Bronchial epithelial cell (primary cell): ENCODE measurements around the gene CKLF. TPM values are rescaled to one million over a fixed set of nuclear protein-coding genes. Genes with fewer than 3 reads are reported as not detected.
A peak's percentile ranks its signal among the peaks of the same experiment; 100 is the strongest.

Experiments
- DNase-seq: peaks from one replicate; pipeline ENCODE4 v3.0.0-alpha.2; 2010; ENCODE audit warnings: low read depth
- FAIRE-seq: peaks from 2 replicates; lab custom pipeline; 2011; peaks lifted over from hg19 to GRCh38; lab: Jason Lieb, UNC
- H3K27me3 ChIP-seq: 2 replicates; pipeline ENCODE4 v1.5.1; 2011; ENCODE audit warnings: low read length; ENCODE audit not compliant: control insufficient read depth, insufficient read depth
- H3K36me3 ChIP-seq: 2 replicates; pipeline ENCODE4 v1.5.1; 2011; ENCODE audit warnings: low read length; ENCODE audit not compliant: control insufficient read depth, insufficient read depth
- H3K4me3 ChIP-seq: 2 replicates; pipeline ENCODE4 v1.5.1; 2011; ENCODE audit warnings: mild to moderate bottlenecking, low read depth, low read length, control low read depth
- total RNA-seq: library from RNA; depleted of rRNA; stranded (reverse); fragments of >200 nt; gene quantifications from 2 replicates; pipeline ENCODE4 v1.2.1, GENCODE V29; 2014
- TF ChIP-seq, protein P1 (sequence below): IDR thresholded peaks from 2 replicates; pipeline ENCODE4 v1.5.1; 2011; ENCODE audit warnings: mild to moderate bottlenecking, moderate library complexity, low read length, control low read depth, inconsistent platforms; ENCODE audit not compliant: insufficient read depth, severe bottlenecking

CKLF gene
- total RNA-seq, 1 donor from 2014 or later: 22.6 TPM

DNA sequence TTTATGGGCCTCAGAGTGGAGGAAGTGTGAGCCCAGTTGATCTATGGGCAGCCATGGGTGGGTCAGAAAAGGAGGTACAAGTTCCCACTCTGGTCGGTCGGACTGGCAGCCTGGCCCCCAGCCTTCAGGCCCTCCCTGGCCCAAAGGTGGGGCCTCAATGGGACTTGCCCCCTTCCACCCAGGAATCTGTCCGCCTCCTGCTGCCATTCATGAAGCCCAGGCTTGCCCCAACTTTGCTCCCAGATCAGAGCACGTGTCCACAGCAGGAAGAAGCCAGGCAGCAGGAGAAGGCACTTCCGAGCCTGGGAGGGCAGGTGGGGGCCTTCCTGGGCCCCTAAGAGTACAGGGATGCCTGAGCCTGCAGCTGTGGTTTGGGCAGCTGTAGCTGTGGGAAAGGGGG lies 49.1 kb downstream of the CKLF start:
- Histone ChIP-seq H3K4me3 (no peak overlapping the region), H3K36me3 (no peaks in the 10 kb centered on the region), H3K27me3 (no peaks in the 10 kb centered on the region)
- TF ChIP-seq, protein P1, sequence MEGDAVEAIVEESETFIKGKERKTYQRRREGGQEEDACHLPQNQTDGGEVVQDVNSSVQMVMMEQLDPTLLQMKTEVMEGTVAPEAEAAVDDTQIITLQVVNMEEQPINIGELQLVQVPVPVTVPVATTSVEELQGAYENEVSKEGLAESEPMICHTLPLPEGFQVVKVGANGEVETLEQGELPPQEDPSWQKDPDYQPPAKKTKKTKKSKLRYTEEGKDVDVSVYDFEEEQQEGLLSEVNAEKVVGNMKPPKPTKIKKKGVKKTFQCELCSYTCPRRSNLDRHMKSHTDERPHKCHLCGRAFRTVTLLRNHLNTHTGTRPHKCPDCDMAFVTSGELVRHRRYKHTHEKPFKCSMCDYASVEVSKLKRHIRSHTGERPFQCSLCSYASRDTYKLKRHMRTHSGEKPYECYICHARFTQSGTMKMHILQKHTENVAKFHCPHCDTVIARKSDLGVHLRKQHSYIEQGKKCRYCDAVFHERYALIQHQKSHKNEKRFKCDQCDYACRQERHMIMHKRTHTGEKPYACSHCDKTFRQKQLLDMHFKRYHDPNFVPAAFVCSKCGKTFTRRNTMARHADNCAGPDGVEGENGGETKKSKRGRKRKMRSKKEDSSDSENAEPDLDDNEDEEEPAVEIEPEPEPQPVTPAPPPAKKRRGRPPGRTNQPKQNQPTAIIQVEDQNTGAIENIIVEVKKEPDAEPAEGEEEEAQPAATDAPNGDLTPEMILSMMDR: no peak
- DNase-seq: no peak
- FAIRE-seq: no peak

DNA sequence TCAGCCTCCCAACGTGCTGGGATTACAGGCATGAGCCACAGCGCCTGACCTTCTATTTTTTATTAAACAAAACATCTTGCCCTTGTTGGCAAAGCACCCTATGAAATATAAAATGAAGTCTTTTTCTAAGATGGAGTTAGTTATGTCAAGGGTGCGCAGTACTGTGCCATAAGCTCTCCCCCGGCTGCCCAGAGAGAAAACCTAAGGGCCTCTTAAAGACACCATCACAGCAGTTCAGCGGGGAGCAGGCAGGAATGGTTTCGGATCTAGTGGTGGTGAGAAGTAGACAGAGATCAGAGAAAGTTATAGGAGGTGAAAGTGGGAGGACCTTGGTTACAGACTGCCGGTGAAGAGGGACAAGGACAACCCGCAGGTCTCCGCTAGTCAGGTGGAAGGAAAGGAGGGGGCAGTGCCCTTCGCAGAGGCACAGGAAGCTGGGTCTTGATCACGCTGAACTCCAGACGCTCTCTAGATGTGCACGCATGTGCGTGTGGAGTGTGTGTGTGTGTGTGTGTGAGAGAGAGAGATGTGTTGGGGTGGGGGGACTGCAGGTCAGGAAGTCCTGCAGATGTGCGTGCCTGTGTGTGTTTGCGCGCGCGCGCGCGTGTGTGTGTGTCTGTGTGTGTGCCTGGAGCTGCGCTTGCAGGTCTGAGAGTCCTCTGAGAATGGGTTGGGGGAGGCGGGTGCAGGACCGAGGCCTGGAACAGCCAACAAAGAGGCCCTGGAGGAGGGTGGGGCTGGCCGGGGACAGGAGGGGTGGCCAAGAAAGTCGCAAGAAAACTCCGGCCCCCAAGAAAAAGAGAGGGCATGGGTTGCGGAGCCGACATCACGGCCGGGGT lies 51.4 kb downstream of the CKLF start:
- H3K4me3 ChIP-seq: peak overlapping the region; percentile 55
- no peak for FAIRE-seq
- no peaks in the 10 kb centered on the region for H3K36me3 ChIP-seq
- TF ChIP-seq, protein P1: no peak
- DNase-seq: no peak
- H3K27me3 ChIP-seq: no peaks in the 10 kb centered on the region

DNA sequence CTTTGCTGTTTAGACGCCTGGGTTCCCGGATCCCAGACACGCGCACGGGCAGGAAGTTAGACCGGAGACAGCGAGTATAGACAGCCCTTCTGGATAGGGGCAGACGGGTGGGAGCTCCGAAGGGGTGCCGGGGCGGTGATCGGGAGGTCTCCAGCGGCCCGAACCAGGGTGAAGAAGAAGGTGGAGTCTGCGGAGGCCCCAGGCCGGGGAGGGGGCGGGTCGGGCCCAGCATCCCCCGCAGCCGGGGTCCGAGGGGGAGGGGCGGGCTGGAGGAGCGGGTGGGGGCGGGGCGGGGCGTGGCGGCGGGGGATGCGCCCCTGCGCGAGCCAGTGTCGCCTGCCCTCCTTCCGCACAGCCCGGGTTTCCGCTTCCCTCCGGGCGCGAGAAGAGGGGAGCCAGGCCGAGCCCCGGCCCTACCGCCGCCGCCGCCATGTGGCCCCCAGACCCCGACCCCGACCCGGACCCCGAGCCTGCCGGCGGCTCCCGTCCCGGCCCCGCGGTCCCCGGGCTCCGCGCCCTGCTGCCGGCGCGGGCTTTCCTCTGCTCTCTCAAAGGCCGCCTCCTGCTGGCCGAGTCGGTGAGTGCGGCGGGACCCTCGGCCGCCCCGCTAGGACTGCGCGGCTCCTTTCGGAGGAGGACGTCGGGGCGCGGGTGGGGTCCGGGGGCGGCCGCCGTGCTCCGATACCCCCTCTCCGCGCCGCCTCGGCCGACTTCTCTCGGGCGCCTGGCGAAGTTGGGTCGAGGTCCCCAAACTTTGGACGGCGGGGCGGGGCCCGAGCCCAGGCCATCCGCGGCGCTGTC lies 52.2 kb downstream of the CKLF start, which contains the start of gene CMTM3:
TSS of gene CMTM3 (plus strand) at position 329 of the 801 bp plus-strand sequence. CDS start at position 431, 102 bp downstream.
- Histone ChIP-seq H3K27me3 (no peaks in the 10 kb centered on the region), H3K36me3 (peaks cover 5% of the 10 kb centered on the region), H3K4me3 (peak within 1 kb of the TSS; percentile 55)
- DNase-seq (no peak), FAIRE-seq (no peak)
- TF ChIP-seq, protein P1: peak; percentile 70

DNA sequence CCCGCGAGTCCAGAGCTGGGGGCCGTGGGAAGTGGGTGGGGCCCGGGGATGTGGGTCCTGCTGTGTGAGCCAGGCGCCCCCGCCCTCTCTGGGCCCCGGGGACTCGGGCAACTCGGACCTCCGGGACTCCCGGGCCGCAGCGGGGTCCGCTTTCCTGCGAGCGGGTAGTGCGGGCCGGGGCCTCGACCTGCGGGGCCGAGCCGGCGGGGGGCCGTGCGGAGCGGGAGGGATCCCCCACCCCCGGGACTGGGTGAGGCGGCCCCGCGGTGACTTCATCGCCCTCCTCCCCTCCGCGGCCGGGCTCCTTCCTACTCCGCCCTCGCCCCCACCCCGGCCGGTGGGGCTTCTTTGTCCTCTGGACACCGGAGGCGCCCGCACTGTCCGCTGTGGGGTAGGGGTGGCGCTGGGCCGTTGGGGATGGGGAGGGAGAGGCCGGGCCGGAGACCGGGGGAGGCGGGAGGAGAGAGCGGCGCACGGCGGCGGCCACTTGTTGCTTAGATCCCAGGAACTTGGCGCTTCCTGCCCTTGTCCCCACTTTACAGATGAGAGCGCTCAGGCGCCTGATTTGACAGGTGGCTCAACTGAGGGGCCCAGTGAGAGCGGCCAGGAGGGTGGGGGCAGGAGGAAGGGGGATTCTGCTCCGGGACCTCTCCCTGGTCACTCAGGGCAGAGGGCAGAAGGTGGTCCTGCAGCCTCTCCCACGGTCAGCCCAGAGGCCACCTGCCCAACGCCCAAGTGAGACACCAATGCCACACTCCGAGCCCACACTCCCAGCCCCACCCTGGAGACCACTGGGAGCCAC lies 53.0 kb downstream of the CKLF start:
- Histone ChIP-seq H3K27me3 (no peaks in the 10 kb centered on the region), H3K4me3 (peak overlapping the region; percentile 55), H3K36me3 (peaks cover 9% of the 10 kb centered on the region)
- FAIRE-seq (no peak), DNase-seq (no peak)
- TF ChIP-seq, protein P1: no peak

DNA sequence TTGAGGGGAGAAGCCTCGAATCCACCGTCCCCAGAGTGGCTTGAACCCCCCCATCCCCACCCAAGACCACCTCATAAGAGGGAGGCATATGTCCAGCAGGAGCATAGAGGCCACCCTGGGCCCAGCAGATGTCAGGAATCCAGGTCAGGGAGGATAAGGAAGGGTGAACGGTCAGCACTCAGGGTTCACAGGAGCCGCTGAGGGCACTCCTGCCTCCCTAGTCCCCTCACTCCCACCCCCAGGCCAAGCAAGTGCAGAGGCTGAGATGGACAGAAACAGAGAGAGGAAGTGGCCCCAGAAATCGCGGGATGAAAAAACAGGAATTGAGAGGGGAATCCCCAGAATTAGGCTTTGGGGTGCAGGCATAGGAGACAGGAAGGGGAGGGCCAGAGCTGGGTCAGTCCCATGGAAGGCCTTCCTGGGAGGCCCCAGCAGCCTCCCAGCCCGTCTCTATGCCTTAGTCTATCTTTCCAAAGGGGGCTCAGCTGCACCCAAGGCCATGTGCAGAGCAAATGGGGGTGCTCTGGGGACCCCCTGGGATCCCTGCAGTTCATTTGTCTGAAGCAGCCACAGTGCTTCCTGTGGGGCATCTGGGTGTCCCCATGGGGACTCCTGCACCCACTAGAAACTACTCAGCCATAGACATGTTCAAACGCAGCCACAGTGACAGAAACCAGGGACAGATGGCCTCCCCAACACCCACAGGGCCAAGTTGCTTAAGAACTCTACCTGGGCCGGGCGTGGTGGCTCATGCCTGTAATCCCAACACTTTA lies 53.8 kb downstream of the CKLF start:
- Histone ChIP-seq H3K27me3 (no peaks in the 10 kb centered on the region), H3K4me3 (peak overlapping the region; percentile 55), H3K36me3 (peaks cover 9% of the 10 kb centered on the region)
- TF ChIP-seq, protein P1: no peak
- FAIRE-seq (no peak), DNase-seq (no peak)
